Measurements from ENCODE around the gene DFFB. TPM values are rescaled to one million over a fixed set of nuclear protein-coding genes. Genes with fewer than 3 reads are reported as not detected.

DFFB gene
- total and polyA plus RNA-seq, 2 donors (not counting 3 experiments of a cell fraction or from before 2014, with no cell fraction given), result 11.7 to 11.8 TPM

DNA sequence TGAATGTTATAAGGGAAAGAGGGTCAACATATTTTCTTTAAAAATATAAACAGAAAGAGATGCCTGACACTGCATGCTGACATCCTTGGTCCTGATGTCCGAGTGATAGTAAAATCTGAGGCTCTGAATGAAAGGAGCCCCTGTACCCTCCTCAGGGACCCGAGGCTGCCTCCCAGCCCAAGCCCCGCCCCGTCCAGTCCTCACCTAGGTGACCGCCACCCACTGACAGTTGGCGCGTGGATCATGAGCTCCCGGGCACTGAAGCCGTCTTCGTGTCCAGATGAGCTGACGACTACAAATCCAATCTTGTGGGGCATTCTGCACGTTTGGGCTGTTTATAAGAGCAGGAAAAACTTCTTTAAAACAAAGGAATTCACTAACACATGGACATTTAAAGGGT lies 5.2 kb upstream of the DFFB start:
- dilution Hi-C loops (cut with MboI; ENCODE audit: extremely low pct_ligation_motif_present, low sequenced_read_pairs), result no loop called here
- Histone ChIP-seq H3K9me1 (replicated peaks; ENCODE audit: control insufficient read depth, extremely low read depth, insufficient read depth, low read length) (no peaks in the 10 kb centered on the region), H3K4me1 (ENCODE audit: control insufficient read depth, extremely low read depth, insufficient read depth, low read length) (peaks cover 3% of the 10 kb centered on the region), H2AFZ (ENCODE audit: low read depth, low read length) (no peak overlapping the region), H3K79me2 (ENCODE audit: control insufficient read depth, insufficient read depth, low read length) (peaks cover 4% of the 10 kb centered on the region), H3K4me2 (ENCODE audit: insufficient read depth, low read length) (no peak overlapping the region), H3K36me3 (ENCODE audit: control insufficient read depth in 2 of 2, extremely low read depth in 1 of 2, insufficient read depth in 2 of 2, low read length in 2 of 2) (peaks cover 4 to 6% of the 10 kb centered on the region in 2 experiments), H3K9me3 (replicated peaks; ENCODE audit: control insufficient read depth, insufficient read depth, low read length) (no peaks in the 10 kb centered on the region), H3K4me3 (replicated peaks in 1 of 3; ENCODE audit: insufficient read depth in 1 of 3, low read depth in 1 of 3, low read length in 3 of 3) (no peak overlapping the region), H3K9ac (replicated peaks; ENCODE audit: extremely low read depth, insufficient read depth, low read length) (no peak overlapping the region), H3K27ac (ENCODE audit: insufficient read depth, low read depth, low read length) (no peak overlapping the region), H4K20me1 (replicated peaks; ENCODE audit: control insufficient read depth, extremely low read depth, insufficient read depth, low read length) (no peaks in the 10 kb centered on the region), H3K27me3 (ENCODE audit: control insufficient read depth in 2 of 2, insufficient read depth in 2 of 2, low read length in 2 of 2) (no peaks in the 10 kb centered on the region)
- POLR2A ChIA-PET, result no interaction called here
- TF ChIP-seq, protein P1, sequence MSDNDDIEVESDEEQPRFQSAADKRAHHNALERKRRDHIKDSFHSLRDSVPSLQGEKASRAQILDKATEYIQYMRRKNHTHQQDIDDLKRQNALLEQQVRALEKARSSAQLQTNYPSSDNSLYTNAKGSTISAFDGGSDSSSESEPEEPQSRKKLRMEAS (IDR thresholded peaks at IDR 0.05; ENCODE audit: insufficient read depth, insufficient read length), result no peak
- TF ChIP-seq POLR2AphosphoS5 (IDR thresholded peaks at IDR 0.05; ENCODE audit: insufficient read depth, low read depth, low read length) (no peak), MYC (IDR thresholded peaks at IDR 0.05; ENCODE audit: low read depth, low read length) (no peak), EZH2 (IDR thresholded peaks at IDR 0.05; ENCODE audit: borderline replicate concordance, low read depth, low read length, severe bottlenecking) (no peak), POLR2A (IDR thresholded peaks at IDR 0.05; ENCODE audit: low read depth, low read length) (no peak), FOS (IDR thresholded peaks at IDR 0.05; ENCODE audit: borderline replicate concordance, insufficient read depth, low read length) (no peak), GATA2 (IDR thresholded peaks at IDR 0.05; ENCODE audit: insufficient read depth, insufficient read length, low read depth, low read length) (no peak), JUN (IDR thresholded peaks at IDR 0.05; ENCODE audit: borderline replicate concordance, insufficient read depth, insufficient read length, low read depth) (no peak)
- TF ChIP-seq, protein P2, sequence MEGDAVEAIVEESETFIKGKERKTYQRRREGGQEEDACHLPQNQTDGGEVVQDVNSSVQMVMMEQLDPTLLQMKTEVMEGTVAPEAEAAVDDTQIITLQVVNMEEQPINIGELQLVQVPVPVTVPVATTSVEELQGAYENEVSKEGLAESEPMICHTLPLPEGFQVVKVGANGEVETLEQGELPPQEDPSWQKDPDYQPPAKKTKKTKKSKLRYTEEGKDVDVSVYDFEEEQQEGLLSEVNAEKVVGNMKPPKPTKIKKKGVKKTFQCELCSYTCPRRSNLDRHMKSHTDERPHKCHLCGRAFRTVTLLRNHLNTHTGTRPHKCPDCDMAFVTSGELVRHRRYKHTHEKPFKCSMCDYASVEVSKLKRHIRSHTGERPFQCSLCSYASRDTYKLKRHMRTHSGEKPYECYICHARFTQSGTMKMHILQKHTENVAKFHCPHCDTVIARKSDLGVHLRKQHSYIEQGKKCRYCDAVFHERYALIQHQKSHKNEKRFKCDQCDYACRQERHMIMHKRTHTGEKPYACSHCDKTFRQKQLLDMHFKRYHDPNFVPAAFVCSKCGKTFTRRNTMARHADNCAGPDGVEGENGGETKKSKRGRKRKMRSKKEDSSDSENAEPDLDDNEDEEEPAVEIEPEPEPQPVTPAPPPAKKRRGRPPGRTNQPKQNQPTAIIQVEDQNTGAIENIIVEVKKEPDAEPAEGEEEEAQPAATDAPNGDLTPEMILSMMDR (IDR thresholded peaks at IDR 0.05; ENCODE audit: extremely low read depth in 1 of 2, insufficient read depth in 1 of 2, low read depth in 1 of 2, low read length in 2 of 2), result no peak
- CTCF ChIA-PET, result no interaction called here
- no TSS peak for BruUV-seq (replicated peaks)
- FAIRE-seq (no peak), DNase-seq (ENCODE audit: low read depth, low spot score) (no peak)
- intact Hi-C loops (cut with micrococcal nuclease), result no loop called here
